SK-N-MC (cell line): ENCODE data around the gene ARFGEF2.

ENCODE experiments used
- EZH2 ChIP-seq: fragments of 200-600 bp; sonication (generic); IDR thresholded peaks from one replicate; pipeline ENCODE4 v1.6.1; 2017; ENCODE audit warnings: antibody characterized with exemption
- FOXP2 ChIP-seq: optimal IDR thresholded peaks from 2 replicates; pipeline ENCODE3; 2011; ENCODE audit warnings: mild to moderate bottlenecking, moderate library complexity; ENCODE audit not compliant: insufficient read depth; ENCODE audit errors: extremely low read length, control extremely low read depth
- POLR2AphosphoS5 ChIP-seq: IDR thresholded peaks from 2 replicates; pipeline ENCODE4 v1.6.1; 2012; ENCODE audit warnings: mild to moderate bottlenecking, low read depth, low read length, borderline replicate concordance

DNA sequence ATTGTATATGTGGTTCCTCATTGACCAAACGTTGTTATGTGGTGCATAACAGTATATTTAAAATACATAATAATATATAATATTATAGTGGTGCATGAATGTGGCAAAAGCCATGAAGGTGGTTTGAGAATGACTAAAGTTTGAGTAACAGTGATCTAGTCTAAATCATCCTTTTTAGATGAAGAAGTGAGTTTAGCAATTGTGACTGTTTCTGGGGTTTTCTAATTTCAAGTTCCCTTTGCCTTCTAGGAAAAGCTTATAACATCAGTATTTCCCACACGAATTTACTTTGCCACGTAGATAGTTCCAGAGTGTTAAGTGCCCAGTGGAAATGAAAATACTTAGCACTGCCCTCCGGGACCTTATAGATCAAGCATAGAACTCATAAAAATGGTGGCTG is 40.9 kb downstream of the ARFGEF2 start:
- TF ChIP-seq POLR2AphosphoS5 (no peak), EZH2 (no peak), FOXP2 (no peak)
